ENCODE data around the gene PPRC1.

GRCh38 chr10:102148275-102148674 is 15.4 kb downstream of the PPRC1 start:
- TF ChIP-seq, protein P1, sequence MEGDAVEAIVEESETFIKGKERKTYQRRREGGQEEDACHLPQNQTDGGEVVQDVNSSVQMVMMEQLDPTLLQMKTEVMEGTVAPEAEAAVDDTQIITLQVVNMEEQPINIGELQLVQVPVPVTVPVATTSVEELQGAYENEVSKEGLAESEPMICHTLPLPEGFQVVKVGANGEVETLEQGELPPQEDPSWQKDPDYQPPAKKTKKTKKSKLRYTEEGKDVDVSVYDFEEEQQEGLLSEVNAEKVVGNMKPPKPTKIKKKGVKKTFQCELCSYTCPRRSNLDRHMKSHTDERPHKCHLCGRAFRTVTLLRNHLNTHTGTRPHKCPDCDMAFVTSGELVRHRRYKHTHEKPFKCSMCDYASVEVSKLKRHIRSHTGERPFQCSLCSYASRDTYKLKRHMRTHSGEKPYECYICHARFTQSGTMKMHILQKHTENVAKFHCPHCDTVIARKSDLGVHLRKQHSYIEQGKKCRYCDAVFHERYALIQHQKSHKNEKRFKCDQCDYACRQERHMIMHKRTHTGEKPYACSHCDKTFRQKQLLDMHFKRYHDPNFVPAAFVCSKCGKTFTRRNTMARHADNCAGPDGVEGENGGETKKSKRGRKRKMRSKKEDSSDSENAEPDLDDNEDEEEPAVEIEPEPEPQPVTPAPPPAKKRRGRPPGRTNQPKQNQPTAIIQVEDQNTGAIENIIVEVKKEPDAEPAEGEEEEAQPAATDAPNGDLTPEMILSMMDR (IDR thresholded peaks at IDR 0.05 in 8 of 11, conservative IDR thresholded peaks at IDR 0.05 in 3 of 11): no peak
- no peak for TF ChIP-seq POLR2AphosphoS5 (IDR thresholded peaks at IDR 0.05)

Measured in spleen (tissue), 7 donors.